ENCODE data around the gene TTC24.
A peak's percentile ranks its signal among the peaks of the same experiment; 100 is the strongest.
"Not testable (repeated sequence)": the region's sequence is repeated elsewhere in the genome, so short reads cannot be mapped to it uniquely, and the experiment has no call there.

The TTC24 gene

GRCh38 chr1:156602557-156602993 is 23.1 kb downstream of the TTC24 start:
- no peak for TF ChIP-seq CTCF (IDR thresholded peaks at IDR 0.05)
- no peak for DNase-seq (ENCODE audit: low spot score)
- Histone ChIP-seq H3K4me3 (no peak overlapping the region), H3K27ac (no peak overlapping the region)

GRCh38 chr1:156607344-156607743 is 27.8 kb downstream of the TTC24 start:
- not testable (repeated sequence) for DNase-seq (ENCODE audit: low spot score); H3K27ac ChIP-seq; H3K4me3 ChIP-seq

GRCh38 chr1:156608036-156608674 is 28.6 kb downstream of the TTC24 start:
- peak; percentile 69 for TF ChIP-seq CTCF (IDR thresholded peaks at IDR 0.05)
- Histone ChIP-seq H3K4me3 (no peak overlapping the region), H3K27ac (no peak overlapping the region)
- DNase-seq (ENCODE audit: low spot score): no peak

GRCh38 chr1:156608981-156609380 is 29.5 kb downstream of the TTC24 start:
- no peak overlapping the region for H3K27ac ChIP-seq
- DNase-seq (ENCODE audit: low spot score): no peak
- H3K4me3 ChIP-seq: no peak overlapping the region
- no peak for TF ChIP-seq CTCF (IDR thresholded peaks at IDR 0.05)

GRCh38 chr1:156610072-156610471 is 30.5 kb downstream of the TTC24 start:
- DNase-seq (ENCODE audit: low spot score); H3K27ac ChIP-seq; H3K4me3 ChIP-seq: not testable (repeated sequence)

GRCh38 chr1:156612666-156613065 is 33.1 kb downstream of the TTC24 start:
- DNase-seq (ENCODE audit: low spot score): no peak
- Histone ChIP-seq H3K27ac (no peak overlapping the region), H3K4me3 (no peak overlapping the region)
- TF ChIP-seq CTCF (IDR thresholded peaks at IDR 0.05): no peak

GRCh38 chr1:156615946-156616345 is 36.4 kb downstream of the TTC24 start:
- no peak for TF ChIP-seq CTCF (IDR thresholded peaks at IDR 0.05)
- H3K4me3 ChIP-seq: peak overlapping the region; percentile 53
- H3K27ac ChIP-seq: peak overlapping the region; percentile 64 to 87
- no peak for DNase-seq (ENCODE audit: low spot score)

- peak overlapping the region; percentile 53 for H3K4me3 ChIP-seq
- TF ChIP-seq CTCF (IDR thresholded peaks at IDR 0.05): no peak
- no peak for DNase-seq (ENCODE audit: low spot score)
- H3K27ac ChIP-seq: peak overlapping the region; percentile 64 to 87
Measured at GRCh38 chr1:156616463-156616862, 36.9 kb downstream of the TTC24 start.

Measured in coronary artery (tissue), 2 donors.